ENCODE results near the gene DIABLO.
A peak's percentile ranks its signal among the peaks of the same experiment; 100 is the strongest.
"Not testable (repeated sequence)": the region's sequence is repeated elsewhere in the genome, so short reads cannot be mapped to it uniquely, and the experiment has no call there.

DIABLO gene

DNA sequence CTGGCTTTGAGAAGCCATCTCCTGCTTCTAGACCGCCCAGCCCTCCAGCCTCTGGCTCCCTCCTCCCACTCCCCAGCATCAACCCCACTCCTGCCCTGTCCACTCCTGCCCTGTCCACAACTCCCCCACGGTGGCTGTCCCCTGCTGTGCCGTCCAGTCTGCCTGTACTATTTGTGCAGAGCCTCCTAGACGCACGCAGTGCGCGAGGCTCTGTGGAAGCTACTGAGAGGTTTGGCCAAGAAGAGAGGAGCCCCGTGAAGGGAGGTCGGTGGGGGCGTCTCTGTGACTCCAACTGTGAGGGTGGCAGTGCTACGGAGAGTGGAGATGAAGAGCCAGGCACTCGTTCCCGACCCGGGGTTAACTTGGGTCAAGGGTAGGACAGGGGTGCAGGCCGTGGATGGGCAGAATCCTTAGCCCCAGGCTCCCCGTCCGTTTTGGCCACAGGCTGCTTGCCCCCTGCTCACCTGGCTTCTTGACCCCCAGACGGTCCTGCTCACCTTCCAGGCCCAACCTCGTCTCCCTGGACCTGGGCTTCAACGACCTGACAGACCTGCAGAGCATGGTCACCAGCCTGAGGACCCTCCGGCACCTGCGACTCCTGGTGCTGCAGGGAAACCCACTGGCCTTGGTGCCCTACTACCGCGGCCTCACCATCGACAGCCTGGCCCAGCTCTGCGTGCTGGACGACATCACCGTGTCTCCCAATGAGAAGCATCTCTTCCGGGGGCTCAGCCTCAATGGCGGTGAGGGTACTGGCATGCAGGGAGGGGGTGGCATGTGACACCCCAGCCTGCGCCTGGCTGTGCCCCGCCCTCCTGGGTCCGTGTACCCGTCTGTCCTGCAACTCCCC is 36.0 kb downstream of the DIABLO start:
- no peak for DNase-seq (ENCODE audit: low spot score)

DNA sequence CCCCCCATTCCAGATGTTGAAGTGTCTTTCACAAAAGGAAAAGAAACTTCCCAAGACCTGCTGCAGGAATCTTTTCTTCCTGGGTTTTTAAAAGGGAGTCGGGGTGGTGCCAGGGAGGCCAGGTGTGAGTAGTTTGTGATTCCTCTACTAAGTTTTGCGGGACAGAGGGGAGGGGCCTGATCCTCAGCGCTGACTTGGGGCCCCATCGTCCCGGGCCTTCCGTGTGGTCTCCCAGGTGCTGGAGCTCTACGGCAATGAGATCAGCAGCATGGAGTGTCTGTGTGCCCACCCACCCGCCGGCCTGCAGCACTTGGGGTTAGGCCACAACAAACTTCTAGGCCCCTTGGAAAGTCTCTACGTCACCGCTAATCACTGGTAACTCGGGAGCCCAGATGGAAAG is 38.4 kb downstream of the DIABLO start:
- DNase-seq (ENCODE audit: low spot score), result no peak

GRCh38 chr12:122185494-122186082 is 40.3 kb downstream of the DIABLO start:
- no peak for DNase-seq (ENCODE audit: low spot score)

- DNase-seq (ENCODE audit: low spot score), result no peak
Observed at GRCh38 chr12:122185079-122185478, 40.8 kb downstream of the DIABLO start.

GRCh38 chr12:122184517-122184916 is 41.3 kb downstream of the DIABLO start:
- DNase-seq (ENCODE audit: low spot score), result no peak

DNA sequence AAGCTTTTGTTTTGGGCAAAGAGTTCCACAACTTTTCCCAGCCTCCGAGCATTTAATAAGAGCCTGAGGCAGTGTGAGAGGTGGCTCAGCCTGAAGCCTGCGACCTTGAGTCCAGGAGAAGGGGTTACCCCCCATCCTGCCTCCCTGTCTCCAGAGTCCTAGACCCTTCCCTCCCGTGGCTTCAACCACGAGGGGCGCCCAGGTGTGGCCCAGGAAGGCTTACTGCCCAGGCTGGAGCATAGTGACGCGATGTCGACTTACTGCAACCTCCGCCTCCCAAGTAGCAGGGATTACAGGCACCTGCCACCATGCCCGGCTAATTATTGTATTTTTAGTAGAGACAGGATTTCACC is 42.3 kb downstream of the DIABLO start:
- no peak for DNase-seq (ENCODE audit: low spot score)

DNA sequence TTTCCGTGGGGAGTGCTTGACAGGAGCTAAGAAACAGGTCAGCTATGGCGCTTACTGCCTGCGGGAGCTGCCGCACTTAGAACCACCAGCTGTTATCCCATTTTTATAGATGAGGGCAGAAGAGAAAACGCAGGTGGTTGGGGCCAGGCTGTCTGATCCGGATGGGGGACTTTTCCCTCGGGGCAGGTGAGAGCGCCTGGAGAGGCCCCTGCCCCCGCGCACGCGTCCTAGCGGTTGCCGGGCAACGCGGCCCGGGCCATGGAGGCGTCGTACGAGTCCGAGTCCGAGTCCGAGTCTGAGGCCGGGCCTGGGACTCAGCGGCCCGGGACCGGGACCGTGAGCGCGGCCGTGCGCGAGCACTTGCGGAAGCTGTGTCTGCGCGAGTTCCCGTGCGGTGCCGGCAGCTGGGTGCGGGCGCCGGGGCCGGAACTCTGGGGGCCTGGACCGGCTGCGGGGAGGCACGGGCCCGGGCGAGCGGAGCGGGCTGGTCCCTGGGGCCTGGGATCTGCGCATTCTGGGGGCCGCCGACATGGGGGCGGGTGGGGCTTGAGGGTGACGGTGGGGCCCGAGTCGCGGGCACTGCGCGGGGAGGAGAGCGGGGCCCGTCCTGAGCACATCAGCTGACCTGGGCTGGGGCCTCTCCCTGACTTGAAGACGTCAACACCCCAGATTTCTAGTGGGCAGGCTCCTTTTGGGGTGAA is 42.8 kb downstream of the DIABLO start, which contains the start of gene LRRC43:
Gene LRRC43 (plus strand): TSS at position 237 of the 701 bp plus-strand sequence. CDS start 22 bp downstream, at position 259.
- peak; percentile 90 for DNase-seq (ENCODE audit: low spot score)

GRCh38 chr12:122176473-122176872 is 49.4 kb downstream of the DIABLO start:
- DNase-seq (ENCODE audit: low spot score), result not testable (repeated sequence)

GRCh38 chr12:122174155-122174845 is 51.6 kb downstream of the DIABLO start, which contains the start of gene IL31:
Gene IL31 (minus strand): TSS chr12:122174221. CDS start chr12:122174172, 49 bp downstream.
- DNase-seq (ENCODE audit: low spot score), result no peak

DNA sequence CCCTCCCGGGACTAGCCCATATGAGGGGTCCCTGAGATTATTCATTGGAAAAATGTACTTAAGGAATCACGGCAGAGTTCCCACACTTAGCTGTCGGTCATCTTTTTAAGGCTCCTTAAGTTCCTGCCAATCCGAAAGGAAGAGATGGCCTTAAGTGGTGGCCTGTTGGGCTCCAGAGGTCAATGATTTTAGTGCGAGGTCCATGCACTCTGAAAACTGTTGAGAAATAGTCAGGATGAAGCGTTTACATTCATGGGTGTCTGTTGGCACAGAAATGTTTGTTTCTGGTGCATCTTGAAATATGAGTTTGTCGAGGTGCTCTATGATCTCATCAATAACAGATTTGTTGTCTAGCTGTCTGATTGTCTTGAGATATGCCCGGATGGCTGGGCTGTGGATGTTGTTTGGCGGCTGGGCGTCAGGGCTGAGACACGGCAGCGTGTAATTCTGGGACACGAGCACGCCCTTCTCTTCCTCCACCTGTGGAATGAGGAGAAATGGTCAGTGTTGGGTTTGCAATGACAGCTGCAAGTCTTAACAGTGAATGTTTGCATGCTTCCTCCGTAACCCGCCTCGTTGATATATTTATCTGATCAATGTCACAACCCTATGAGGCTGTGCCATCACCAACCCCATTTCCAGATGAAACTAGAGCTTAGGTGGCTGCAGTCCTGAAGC is 53.5 kb downstream of the DIABLO start:
- DNase-seq (ENCODE audit: low spot score), result no peak

DNA sequence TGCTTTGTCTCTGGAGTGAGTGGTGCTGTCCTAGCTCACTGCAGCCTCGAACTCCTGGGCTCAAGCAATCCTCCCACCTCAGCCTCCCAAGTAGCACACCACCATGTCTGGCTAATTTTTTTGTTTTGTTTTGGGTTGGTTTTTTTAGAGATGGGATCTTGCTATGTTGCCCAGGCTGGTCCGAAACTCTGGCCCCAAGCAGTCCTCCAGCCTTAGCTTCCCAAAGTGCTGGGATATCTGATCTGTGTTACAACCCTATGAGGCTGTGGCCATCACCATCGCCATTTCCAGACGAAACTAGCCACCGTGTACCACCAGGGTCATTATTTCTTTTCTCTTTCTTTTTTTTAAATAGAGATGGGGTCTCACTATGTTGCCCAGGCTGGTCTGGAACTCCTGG is 54.5 kb downstream of the DIABLO start:
- no peak for DNase-seq (ENCODE audit: low spot score)

DNA sequence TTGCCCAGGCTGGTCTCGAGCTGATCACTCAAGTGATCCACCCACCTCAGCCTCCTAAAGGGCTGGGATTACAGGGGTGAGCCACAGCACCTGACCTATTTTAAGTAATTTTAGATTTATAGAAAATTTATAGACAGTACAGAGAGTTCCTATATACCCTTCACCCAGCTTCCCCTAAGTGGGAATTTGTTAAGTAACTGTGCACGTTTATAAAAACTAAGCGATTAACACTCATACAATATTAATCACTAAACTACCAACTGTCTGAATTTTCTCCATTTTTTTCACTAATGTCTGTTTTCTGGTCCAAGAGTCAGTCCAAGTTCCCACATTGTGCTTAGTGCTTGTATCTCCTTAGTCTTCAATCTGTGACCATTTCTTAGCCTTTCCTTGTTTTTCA is 57.4 kb downstream of the DIABLO start:
- no peak for DNase-seq (ENCODE audit: low spot score)

DNA sequence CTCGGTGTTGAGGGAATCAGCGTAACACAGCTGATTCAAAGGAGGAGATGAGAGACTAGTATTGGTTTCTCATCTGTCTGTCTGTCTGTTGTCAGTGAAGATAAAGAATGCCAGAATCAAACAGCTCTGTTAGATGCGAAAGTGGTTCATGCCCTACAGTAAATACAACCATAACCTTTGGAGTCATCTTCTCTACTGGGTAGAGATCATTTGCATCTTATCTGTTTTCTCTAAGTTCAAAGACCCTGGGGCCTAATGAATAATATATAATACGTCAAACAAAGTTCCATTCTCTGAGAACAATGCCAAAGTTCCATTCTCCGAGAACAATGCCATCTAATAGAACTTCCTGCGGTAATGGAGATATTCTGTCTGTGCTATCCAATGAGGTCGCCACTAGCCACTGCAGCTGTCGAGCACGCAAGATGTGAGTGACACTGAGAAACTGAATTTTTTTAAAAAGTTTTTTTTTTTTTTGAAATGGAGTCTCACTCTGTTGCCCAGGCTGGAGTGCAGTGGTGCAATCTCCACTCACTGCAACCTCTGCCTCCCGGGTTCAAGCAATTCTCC is 58.4 kb downstream of the DIABLO start:
- no peak for DNase-seq (ENCODE audit: low spot score)

DNA sequence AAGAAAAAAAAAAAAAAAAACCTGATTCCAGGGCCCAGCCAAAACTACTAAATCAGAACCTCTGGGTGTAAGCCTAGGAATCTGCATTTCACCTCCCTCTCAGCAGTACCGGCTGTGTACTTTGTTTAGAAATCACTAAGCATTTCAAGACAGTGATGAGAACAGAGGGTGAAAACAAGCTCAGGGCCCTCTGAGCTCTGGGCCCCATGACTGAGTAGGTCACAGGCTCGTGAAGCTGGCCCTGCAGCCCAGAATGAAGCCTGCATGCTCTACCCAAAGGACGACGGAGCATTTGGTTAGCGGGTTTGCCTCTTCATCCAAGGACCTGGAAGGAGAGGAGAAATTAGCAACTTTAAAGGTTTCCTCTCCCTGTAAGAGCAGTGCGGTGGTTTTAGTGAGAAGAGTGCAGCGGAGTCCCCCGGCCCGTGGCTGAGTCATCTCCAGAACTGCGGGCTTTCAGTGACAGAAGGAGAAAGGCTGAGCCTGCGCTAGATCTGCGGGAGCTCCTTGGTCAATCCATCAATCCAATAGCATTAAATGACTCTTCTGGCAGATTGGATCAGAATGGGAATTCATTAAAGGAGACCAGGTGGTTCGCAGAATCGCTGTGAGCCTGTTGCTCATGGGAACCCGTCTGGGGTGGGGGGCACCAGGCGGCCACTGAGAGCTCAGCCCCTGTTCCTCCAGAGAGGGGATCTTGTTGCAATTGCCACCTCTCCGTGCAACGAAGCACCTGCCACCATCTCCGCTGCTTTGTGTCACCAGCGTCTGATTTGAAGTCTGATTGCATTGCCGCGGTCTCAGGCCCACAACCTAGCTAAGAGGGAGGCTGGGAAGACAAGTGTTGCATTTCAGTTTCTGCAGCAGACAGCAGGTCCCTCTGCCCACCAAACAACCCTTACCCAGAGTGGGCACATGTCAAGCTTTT is 59.2 kb downstream of the DIABLO start:
- no peak for DNase-seq (ENCODE audit: low spot score)

DNA sequence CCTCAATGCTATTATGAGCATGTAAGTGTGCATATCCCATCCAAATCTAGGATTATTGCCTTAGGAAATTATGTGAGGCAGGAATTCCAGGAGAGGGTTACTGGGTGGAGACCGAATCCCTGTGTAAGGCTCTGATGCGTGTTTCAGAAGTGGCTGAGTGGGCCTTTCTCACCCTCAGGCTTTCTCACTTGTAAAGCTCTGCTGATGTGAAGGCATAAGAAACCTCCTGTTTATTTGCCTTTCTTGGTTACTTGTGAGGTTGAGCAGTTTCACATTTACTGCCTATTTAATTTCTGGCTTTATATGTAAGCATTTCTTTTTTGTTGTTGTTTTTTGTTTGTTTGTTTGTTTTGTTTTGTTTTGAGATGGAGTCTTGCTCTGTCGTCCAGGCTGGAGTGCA is 62.9 kb downstream of the DIABLO start:
- DNase-seq (ENCODE audit: low spot score), result no peak

DNA sequence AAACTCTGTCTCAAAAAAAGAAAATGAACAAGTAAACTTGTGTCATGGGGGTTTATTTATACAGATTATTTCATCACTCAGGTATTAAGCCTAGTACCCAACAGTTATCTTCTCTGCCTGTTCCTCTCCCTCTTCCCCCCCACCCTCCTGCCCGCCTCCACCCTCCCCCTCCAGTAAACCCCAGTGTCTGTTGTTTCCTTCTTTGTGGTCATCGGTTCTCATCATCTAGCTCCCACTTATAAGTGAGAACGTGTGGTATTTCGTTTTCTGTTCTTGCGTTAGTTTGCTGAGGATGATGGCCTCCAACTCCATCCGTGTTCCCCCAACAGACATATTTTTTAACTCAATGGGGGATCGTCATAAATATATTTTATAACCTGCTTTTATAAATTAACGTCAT is 64.2 kb downstream of the DIABLO start:
- no peak for DNase-seq (ENCODE audit: low spot score)

GRCh38 chr12:122160761-122161160 is 65.1 kb downstream of the DIABLO start:
- DNase-seq (ENCODE audit: low spot score), result no peak

- DNase-seq (ENCODE audit: low spot score), result peak; percentile 16
Observed at GRCh38 chr12:122159882-122160281, 66.0 kb downstream of the DIABLO start.

- DNase-seq (ENCODE audit: low spot score), result no peak
Observed at GRCh38 chr12:122158700-122159285, 67.1 kb downstream of the DIABLO start.

All from iPS-NIHi11 (cell line).